GM18867 (cell line): ENCODE measurements around the gene LAGE3.
A peak's percentile ranks its signal among the peaks of the same experiment; 100 is the strongest.

ENCODE experiments used
- ATAC-seq: cut with Tn5 transposase; IDR thresholded peaks from one replicate; pipeline ENCODE4 v1.9.1; 2021; ENCODE audit warnings: mild to moderate bottlenecking, moderate library complexity; ENCODE audit not compliant: unreplicated experiment

Gene LAGE3

GRCh38 chrX:154436983-154437752, 41.9 kb downstream of the LAGE3 start, which contains the start of gene GDI1:
Gene GDI1 (plus strand): TSS chrX:154437154. CDS start chrX:154437255, 101 bp downstream.
- peak; percentile 38 for ATAC-seq

- peak; percentile 44 for ATAC-seq
Measured at GRCh38 chrX:154436374-154436982, 42.6 kb downstream of the LAGE3 start.

GRCh38 chrX:154435171-154435733, 43.8 kb downstream of the LAGE3 start:
- ATAC-seq: no peak

GRCh38 chrX:154434394-154435168, 44.5 kb downstream of the LAGE3 start:
- ATAC-seq: no peak

DNA sequence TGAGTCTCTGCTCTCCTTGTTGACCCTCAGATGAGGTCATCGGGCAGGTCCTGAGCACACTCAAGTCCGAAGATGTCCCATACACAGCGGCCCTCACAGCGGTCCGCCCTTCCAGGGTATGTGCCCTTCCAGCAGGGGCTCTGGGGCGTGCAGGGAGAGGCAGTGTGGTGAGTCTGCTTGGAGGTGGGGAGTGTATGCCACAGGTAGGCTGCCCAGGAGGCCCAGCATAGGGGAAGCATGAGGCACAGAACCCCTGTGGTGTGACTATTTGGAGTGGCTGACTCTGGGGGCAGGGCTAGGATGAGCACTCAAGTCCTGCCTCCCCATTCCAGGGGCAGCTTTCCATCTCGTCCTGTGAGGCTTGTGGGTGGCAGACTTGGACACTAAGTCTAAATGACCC, 45.5 kb downstream of the LAGE3 start:
- no peak for ATAC-seq

DNA sequence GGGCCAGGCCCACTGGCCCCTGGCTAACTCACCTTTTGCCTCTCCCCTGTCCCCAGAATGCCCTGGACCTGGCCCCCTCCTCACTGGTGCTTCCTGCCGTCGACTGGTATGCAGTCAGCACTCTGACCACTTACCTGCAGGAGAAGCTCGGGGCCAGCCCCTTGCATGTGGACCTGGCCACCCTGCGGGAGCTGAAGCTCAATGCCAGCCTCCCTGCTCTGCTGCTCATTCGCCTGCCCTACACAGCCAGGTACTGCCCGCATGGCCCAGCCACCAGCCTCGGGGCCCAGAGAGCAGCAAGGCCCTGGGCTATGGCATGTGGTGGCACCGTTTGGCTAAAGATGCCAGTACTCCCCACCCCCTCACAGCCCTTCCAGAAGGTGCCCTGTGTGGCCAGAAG, 46.9 kb downstream of the LAGE3 start:
- ATAC-seq: no peak

GRCh38 chrX:154431341-154431740, 47.7 kb downstream of the LAGE3 start:
- no peak for ATAC-seq

DNA sequence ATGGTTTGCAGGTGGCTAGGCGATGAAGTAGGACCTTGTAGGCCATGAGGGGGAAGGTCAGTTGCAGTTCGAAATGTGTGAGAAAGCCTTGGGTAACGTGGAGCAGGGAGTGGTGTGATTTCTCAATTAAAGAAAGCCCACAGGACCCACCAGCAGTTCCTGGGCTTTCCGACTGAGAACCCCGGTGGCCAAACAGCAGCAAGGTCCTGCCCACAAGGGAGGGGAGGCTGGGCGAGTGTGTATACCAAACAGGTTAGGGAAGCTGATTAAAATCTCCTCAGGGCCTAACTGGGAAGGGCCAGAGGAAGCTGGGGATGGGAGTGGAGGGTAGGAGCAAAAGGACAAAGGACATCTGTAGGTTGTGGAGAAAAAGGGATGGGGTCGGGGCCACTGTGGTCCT, 48.2 kb downstream of the LAGE3 start:
- ATAC-seq: no peak

- ATAC-seq: no peak
Measured at GRCh38 chrX:154430479-154430878, 48.6 kb downstream of the LAGE3 start.

DNA sequence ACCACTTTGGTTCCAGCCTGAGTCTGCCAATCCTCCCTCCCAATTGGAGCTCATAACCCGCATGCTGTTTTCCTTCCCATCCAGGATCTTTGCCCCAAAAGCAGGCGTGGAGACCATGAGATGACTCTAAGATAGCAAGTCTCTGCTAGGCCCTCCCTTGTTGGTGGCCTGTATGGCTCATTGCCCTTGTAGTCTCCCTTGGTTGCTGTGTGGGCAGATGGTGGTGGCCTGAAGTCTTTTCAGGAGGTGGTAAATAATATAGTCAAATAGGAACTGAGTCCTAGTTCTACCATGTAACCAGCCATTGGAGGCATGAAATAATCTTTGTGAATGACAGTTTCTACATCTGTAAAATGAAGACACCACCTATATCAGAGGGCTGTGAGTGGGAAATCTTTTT, 49.4 kb downstream of the LAGE3 start:
- no peak for ATAC-seq

- peak; percentile 95 for ATAC-seq
Measured at GRCh38 chrX:154428176-154429171, 50.6 kb downstream of the LAGE3 start, which contains the start of gene ATP6AP1. Gene ATP6AP1 (plus strand): TSS chrX:154428677. CDS start chrX:154428693, 16 bp downstream.
